SW 1271 (cell line): ENCODE data around the gene ATPAF1.
A peak's percentile ranks its signal among the peaks of the same experiment; 100 is the strongest.
"Not testable (repeated sequence)": the region's sequence is repeated elsewhere in the genome, so short reads cannot be mapped to it uniquely, and the experiment has no call there.

Experiments
- DNase-seq, 2 experiments: peaks; one replicate each; lab custom pipeline; 2025; lab: John Stamatoyannopoulos, UW

Gene ATPAF1

DNA sequence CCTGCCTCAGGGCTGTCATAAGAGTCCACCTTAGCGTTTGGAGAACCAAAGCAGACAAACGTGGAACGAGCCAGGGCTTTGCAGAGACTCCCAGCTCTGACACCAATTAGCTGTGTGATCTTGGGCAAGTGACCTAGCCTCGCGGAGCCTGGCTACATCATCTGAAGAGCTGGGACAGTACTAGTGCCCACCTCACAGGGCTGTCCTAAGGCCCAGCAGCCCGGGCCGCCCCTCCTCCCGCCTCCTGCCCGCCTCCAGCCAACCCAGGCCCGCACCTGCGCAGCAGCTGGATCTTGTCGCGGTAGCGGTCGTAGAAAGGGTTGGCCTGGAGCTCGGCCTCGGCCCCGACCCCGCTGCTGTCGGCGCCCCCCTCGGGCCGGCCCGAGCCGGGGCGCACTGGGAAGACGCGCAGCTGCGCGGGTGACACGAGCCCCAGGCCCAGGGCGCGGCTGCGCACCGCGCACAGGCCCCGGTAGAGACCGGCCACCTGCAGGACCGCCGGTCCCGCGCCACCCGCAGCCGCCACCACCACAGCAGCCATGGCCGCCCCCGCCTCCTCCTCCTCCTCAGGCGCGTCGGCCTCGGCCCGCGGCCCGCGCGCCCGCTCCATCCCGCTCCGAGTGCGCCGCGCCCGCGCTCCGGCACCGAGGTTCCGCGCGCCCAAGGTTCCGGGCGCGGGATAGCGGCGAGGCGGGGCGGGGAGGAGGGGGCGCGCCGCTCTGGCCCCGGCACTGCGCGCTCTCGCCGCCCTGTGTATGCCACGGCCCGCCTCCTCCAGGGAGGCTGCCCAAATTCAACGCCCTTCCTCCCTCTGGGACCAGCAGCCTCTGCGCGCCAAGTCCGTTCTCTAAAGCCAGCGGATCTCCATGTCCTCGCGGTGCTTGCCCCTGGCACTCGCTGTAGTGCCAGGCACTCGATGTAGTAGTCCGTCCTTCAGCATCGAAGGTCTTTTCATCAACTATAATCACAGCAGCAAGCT is at the start of gene ATPAF1:
ATPAF1 (minus strand) TSS at position 583 of the 979 bp plus-strand sequence; CDS start at position 541, 42 bp downstream.
- peak in 1 of 2 experiments; percentile 39 for DNase-seq

GRCh38 chr1:46717654-46718053 is 49.5 kb upstream of the ATPAF1 start:
- DNase-seq, result no peak

GRCh38 chr1:46714976-46715375 is 46.8 kb upstream of the ATPAF1 start:
- DNase-seq, result no peak

- no peak for DNase-seq
These were observed 40.0 kb upstream of the ATPAF1 start for GRCh38 chr1:46708121-46708520.

GRCh38 chr1:46705408-46705807 is 37.2 kb upstream of the ATPAF1 start:
- no peak for DNase-seq

- DNase-seq, result no peak
These were observed 35.9 kb upstream of the ATPAF1 start for GRCh38 chr1:46703927-46704641.

DNA sequence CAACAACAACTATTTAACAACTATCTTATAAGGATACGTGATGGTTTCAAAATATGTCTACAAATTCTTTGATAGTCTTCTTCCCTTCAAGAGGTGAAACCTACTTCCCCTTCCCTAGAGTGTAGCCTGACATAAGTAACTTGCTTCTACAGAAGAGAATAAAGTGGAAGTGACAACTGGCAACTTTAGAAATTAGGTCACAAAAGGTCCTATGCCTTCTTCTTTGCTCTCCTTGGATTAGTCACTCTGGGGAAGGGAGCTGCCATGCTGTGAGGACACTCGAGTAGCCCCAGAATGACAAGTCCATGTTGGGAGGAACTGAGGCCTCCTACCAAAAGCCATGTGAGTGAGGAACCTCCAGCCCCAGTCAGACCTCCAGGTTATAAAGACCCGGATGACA is 31.5 kb upstream of the ATPAF1 start:
- no peak for DNase-seq

- DNase-seq, result no peak
These were observed 28.9 kb upstream of the ATPAF1 start for GRCh38 chr1:46697053-46697452.

DNA sequence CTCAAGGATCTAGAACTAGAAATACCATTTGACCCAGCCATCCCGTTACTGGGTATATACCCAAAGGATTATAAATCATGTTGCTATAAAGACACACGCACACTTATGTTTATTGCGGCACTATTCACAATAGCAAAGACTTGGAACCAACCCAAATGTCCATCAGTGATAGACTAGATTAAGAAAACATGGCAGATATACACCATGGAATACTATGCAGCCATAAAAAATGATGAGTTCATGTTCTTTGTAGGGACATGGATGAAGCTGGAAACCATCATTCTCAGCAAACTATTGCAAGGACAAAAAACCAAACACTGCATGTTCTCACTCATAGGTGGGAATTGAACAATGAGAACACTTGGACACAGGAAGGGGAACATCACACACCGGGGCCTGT is 26.5 kb upstream of the ATPAF1 start:
- not testable (repeated sequence) for DNase-seq

- DNase-seq, result no peak
These were observed 24.9 kb upstream of the ATPAF1 start for GRCh38 chr1:46692811-46693770.

GRCh38 chr1:46691997-46692790 is 24.0 kb upstream of the ATPAF1 start:
- DNase-seq, result no peak

DNA sequence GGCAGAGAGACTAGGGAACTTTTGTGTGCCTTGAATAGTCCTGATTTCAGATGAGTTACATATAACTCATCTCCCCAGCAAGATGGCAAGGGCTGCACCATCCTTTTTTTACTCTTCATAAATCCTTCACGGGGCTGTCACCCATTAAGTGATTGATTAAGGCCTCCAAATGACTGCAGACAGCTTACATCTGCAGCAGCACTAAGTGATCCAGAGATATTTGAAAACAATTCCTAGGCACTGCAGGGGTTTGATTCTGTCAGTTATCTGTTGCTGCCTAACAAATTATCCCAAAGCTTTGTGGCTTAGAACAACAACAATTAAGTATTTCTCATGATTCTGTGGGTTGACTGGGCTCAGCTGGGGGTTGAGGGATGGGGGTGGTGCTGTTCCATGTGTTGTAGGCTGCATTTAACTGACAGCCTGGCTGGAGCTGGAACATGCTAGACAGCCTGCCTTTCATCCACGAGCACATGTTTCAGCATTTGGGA is 22.8 kb upstream of the ATPAF1 start:
- DNase-seq, result no peak

DNA sequence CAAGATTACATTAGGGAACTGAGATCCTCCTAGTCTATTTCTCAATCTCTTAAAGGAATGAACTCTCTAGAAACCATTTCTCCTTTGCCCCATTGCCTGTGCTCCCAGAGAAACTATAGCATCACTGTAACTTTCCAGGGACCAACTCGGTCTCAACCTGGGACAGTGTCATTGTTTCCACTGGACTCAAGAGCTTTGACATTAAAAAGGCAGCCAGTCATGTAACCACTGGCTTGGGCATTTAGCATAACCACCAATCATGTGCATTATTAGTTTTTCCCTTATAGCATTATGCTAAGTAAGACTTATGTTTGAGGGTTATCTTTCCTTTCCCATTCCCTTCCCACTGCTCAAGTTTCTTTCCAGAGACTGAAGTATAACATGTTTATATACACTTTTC is 21.7 kb upstream of the ATPAF1 start:
- no peak for DNase-seq

- no peak for DNase-seq
These were observed 21.2 kb upstream of the ATPAF1 start for GRCh38 chr1:46689356-46689755.

DNA sequence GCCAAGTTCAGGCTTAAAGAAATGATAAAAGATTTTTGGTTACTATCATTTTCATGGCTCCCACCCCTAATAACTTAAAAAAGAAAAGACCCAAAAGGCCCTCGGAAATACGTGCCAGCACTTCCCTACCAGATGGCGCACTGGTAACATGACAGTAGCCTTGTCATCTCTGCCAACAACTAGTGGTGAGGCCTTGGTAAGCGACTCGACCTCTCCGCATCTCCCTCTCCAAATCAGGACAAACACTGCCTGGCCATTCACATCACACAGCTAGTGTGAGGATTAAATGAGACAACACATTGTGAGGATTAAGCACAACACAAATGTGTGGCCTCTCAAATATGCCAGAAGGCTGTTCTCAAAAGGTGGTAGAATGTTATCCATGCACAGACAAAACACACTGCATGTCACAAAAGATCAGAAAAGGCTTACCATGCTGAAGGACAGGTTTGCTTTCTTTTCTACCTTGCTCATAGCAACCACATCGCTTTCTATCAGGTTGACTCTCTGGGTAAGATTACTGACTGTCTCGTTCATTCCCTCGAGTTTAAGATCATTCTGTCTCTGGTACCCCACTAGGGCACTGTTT is 19.9 kb upstream of the ATPAF1 start:
- no peak for DNase-seq

- no peak for DNase-seq
These were observed 19.0 kb upstream of the ATPAF1 start for GRCh38 chr1:46687093-46687659.

DNA sequence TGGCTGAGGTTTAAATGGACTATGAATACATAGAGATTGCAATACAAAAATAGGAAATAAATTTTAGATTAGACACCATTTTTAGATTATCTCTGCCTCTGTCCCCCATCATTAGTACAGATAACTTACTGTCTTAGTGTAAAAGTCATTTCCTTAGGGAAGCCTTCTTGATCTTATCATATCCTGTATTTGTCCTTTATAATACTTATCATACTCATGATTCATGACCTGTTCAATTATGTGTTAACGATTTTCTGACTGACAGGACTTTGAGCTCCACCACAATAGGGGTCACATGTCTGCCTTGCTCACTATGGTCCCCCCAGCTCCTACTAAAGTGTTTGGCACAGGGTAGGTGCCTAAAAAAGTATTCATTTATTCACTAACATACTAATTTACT is 18.1 kb upstream of the ATPAF1 start:
- no peak for DNase-seq

GRCh38 chr1:46684670-46685069 is 16.5 kb upstream of the ATPAF1 start:
- DNase-seq, result no peak

DNA sequence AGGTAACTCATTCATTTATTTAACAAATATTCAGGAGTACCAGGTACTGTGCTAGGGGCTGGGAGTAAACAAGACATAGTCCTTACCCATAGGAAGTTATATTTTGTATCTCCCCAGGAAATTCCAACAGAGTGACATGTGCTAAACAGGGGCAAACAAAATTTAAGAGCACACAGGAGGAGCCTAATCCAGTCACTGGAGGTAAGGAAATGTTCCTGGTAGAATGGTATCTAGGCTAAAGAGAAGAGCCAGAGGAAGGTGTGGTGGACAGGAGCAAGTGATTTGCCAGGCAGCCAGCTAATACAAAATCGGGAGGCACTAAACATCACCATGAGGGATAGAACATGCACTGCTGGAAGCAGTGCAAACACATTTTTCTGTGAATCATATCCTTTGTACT is 13.9 kb upstream of the ATPAF1 start:
- no peak for DNase-seq
